Measurements from ENCODE around the gene ARID1B. TPM values are rescaled to one million over a fixed set of nuclear protein-coding genes. Genes with fewer than 3 reads are reported as not detected.

Gene ARID1B
- total RNA-seq, 1 experiment from 2014 or later, result 42.8 TPM

- Histone ChIP-seq H3K4me3 (no peak overlapping the region), H3K9me3 (ENCODE audit: insufficient read depth, low read depth) (no peaks in the 10 kb centered on the region), H3K27ac (no peak overlapping the region), H2AFZ (no peak overlapping the region), H3K27me3 (ENCODE audit: insufficient read depth, low read depth) (no peaks in the 10 kb centered on the region), H3K36me3 (ENCODE audit: low read depth) (no peaks in the 10 kb centered on the region), H3K79me2 (ENCODE audit: low read depth) (peaks cover 3% of the 10 kb centered on the region; the same call in 1 of the 2 replicates), H3K4me1 (replicated peaks; ENCODE audit: insufficient read depth) (no peaks in the 10 kb centered on the region), H3K9me2 (ENCODE audit: insufficient read depth) (no peaks in the 10 kb centered on the region), H4K20me1 (ENCODE audit: insufficient read depth) (no peaks in the 10 kb centered on the region; the same call in 1 of the 2 replicates), H3K4me2 (no peak overlapping the region), H3F3A (ENCODE audit: insufficient read depth, low read depth) (no peaks in the 10 kb centered on the region)
- BruUV-seq (replicated peaks), result no TSS peak
- no peak for DNase-seq
- ChIA-PET CTCF (no interaction called here), POLR2A (ENCODE audit: unreplicated experiment) (no interaction called here)
- TF ChIP-seq EZH2 (IDR thresholded peaks at IDR 0.05; ENCODE audit: low read depth) (no peak), CTCF (conservative IDR thresholded peaks at IDR 0.05) (no peak)
- intact Hi-C loops (cut with micrococcal nuclease; ENCODE audit: unreplicated experiment), result no loop called here
Measured at GRCh38 chr6:156917213-156917612, 140.0 kb downstream of the ARID1B start.

- no peaks in the 10 kb centered on the region; the same call in none of the 2 replicates for H4K20me1 ChIP-seq (ENCODE audit: insufficient read depth)
Measured at GRCh38 chr6:156918647-156919046, 141.5 kb downstream of the ARID1B start.

GRCh38 chr6:156919370-156919769, 142.2 kb downstream of the ARID1B start:
- H3K4me1 ChIP-seq (replicated peaks; ENCODE audit: insufficient read depth), result no peaks in the 10 kb centered on the region
- H3K27ac ChIP-seq, result no peak overlapping the region
- no peak overlapping the region for H3K4me3 ChIP-seq
- no peaks in the 10 kb centered on the region; the same call in none of the 2 replicates for H4K20me1 ChIP-seq (ENCODE audit: insufficient read depth)
- H3F3A ChIP-seq (ENCODE audit: insufficient read depth, low read depth), result no peaks in the 10 kb centered on the region
- no peaks in the 10 kb centered on the region for H3K9me2 ChIP-seq (ENCODE audit: insufficient read depth)
- ChIA-PET POLR2A (ENCODE audit: unreplicated experiment) (no interaction called here), CTCF (no interaction called here)
- BruUV-seq (replicated peaks), result no TSS peak
- H3K27me3 ChIP-seq (ENCODE audit: insufficient read depth, low read depth), result no peaks in the 10 kb centered on the region
- intact Hi-C loops (cut with micrococcal nuclease; ENCODE audit: unreplicated experiment), result no loop called here
- H3K4me2 ChIP-seq, result no peak overlapping the region
- no peak for DNase-seq
- H3K9me3 ChIP-seq (ENCODE audit: insufficient read depth, low read depth), result no peaks in the 10 kb centered on the region
- no peaks in the 10 kb centered on the region for H3K36me3 ChIP-seq (ENCODE audit: low read depth)
- peaks cover 3% of the 10 kb centered on the region; the same call in 1 of the 2 replicates for H3K79me2 ChIP-seq (ENCODE audit: low read depth)
- H2AFZ ChIP-seq, result no peak overlapping the region
- TF ChIP-seq CTCF (conservative IDR thresholded peaks at IDR 0.05) (no peak), EZH2 (IDR thresholded peaks at IDR 0.05; ENCODE audit: low read depth) (no peak)

More at GRCh38 chr6:156918647-156919046, 141.5 kb downstream of the ARID1B start:
- Histone ChIP-seq H3K4me2 (no peak overlapping the region), H3K4me1 (replicated peaks; ENCODE audit: insufficient read depth) (no peaks in the 10 kb centered on the region), H3K36me3 (ENCODE audit: low read depth) (no peaks in the 10 kb centered on the region), H3K4me3 (no peak overlapping the region), H3K9me2 (ENCODE audit: insufficient read depth) (no peaks in the 10 kb centered on the region), H3F3A (ENCODE audit: insufficient read depth, low read depth) (no peaks in the 10 kb centered on the region), H3K27ac (no peak overlapping the region), H3K27me3 (ENCODE audit: insufficient read depth, low read depth) (no peaks in the 10 kb centered on the region), H3K9me3 (ENCODE audit: insufficient read depth, low read depth) (no peaks in the 10 kb centered on the region), H3K79me2 (ENCODE audit: low read depth) (peaks cover 3% of the 10 kb centered on the region; the same call in 1 of the 2 replicates), H2AFZ (no peak overlapping the region)
- no peak for TF ChIP-seq EZH2 (IDR thresholded peaks at IDR 0.05; ENCODE audit: low read depth)
- no peak for TF ChIP-seq CTCF (conservative IDR thresholded peaks at IDR 0.05)
- ChIA-PET CTCF (no interaction called here), POLR2A (ENCODE audit: unreplicated experiment) (no interaction called here)
- BruUV-seq (replicated peaks), result no TSS peak
- no peak for DNase-seq
- intact Hi-C loops (cut with micrococcal nuclease; ENCODE audit: unreplicated experiment), result no loop called here

Data from PC-9 (cell line).